ENCODE results near the gene SMARCA1. TPM values are rescaled to one million over a fixed set of nuclear protein-coding genes. Genes with fewer than 3 reads are reported as not detected.

SMARCA1 gene
- total RNA-seq, 1 donor from 2014 or later = 26.8 TPM

GRCh38 chrX:129544780-129545179 is 21.5 kb upstream of the SMARCA1 start:
- TF ChIP-seq POLR2AphosphoS5 (IDR thresholded peaks at IDR 0.05; ENCODE audit: insufficient read depth in 1 of 2, low read depth in 1 of 2) (no peak), POLR2A (IDR thresholded peaks at IDR 0.05) (no peak), CTCF (IDR thresholded peaks at IDR 0.05) (no peak)
- Histone ChIP-seq H3K27ac (no peak overlapping the region), H3K36me3 (no peaks in the 10 kb centered on the region), H3K9me3 (no peaks in the 10 kb centered on the region), H3K27me3 (no peaks in the 10 kb centered on the region), H3K4me1 (no peaks in the 10 kb centered on the region), H3K4me3 (no peak overlapping the region)
- DNase-seq (ENCODE audit: extremely low spot score in 2 of 2) = no peak
- intact Hi-C loops (cut with DNase I) = no loop called here

GRCh38 chrX:129540722-129541184 is 17.5 kb upstream of the SMARCA1 start:
- intact Hi-C loops (cut with DNase I) = no loop called here
- H3K4me1 ChIP-seq = no peaks in the 10 kb centered on the region
- H3K4me3 ChIP-seq = peak overlapping the region; percentile 56 to 63
- H3K27ac ChIP-seq = peak overlapping the region; percentile 70
- no peaks in the 10 kb centered on the region for H3K9me3 ChIP-seq
- no peaks in the 10 kb centered on the region for H3K27me3 ChIP-seq
- DNase-seq (ENCODE audit: extremely low spot score in 2 of 2) = no peak
- TF ChIP-seq POLR2A (IDR thresholded peaks at IDR 0.05) = no peak
- TF ChIP-seq POLR2AphosphoS5 (IDR thresholded peaks at IDR 0.05; ENCODE audit: insufficient read depth in 1 of 2, low read depth in 1 of 2) = no peak
- TF ChIP-seq CTCF (IDR thresholded peaks at IDR 0.05) = no peak
- no peaks in the 10 kb centered on the region for H3K36me3 ChIP-seq

- TF ChIP-seq POLR2AphosphoS5 (IDR thresholded peaks at IDR 0.05; ENCODE audit: insufficient read depth in 1 of 2, low read depth in 1 of 2) (peak in 1 of 2 donors; percentile 49), CTCF (IDR thresholded peaks at IDR 0.05) (peak in 2 of 3 experiments; percentile 19 to 47), POLR2A (IDR thresholded peaks at IDR 0.05) (no peak)
- Histone ChIP-seq H3K9me3 (no peaks in the 10 kb centered on the region), H3K36me3 (no peaks in the 10 kb centered on the region), H3K4me3 (peak within 1 kb of the TSS; percentile 56 to 63), H3K27ac (peak within 1 kb of the TSS; percentile 70), H3K27me3 (no peaks in the 10 kb centered on the region), H3K4me1 (no peaks in the 10 kb centered on the region)
- intact Hi-C loops (cut with DNase I) = no loop called here
- no peak for DNase-seq (ENCODE audit: extremely low spot score in 2 of 2)
Observed at GRCh38 chrX:129540068-129540653, 16.9 kb upstream of the SMARCA1 start, which contains the start of gene OCRL. Gene OCRL, plus strand, starts transcription at chrX:129540259. Its CDS starts 181 bp downstream, at chrX:129540440.

GRCh38 chrX:129534816-129535578 is 11.7 kb upstream of the SMARCA1 start:
- Histone ChIP-seq H3K27me3 (no peaks in the 10 kb centered on the region), H3K4me1 (no peaks in the 10 kb centered on the region), H3K4me3 (no peak overlapping the region), H3K36me3 (no peaks in the 10 kb centered on the region), H3K9me3 (no peaks in the 10 kb centered on the region), H3K27ac (no peak overlapping the region)
- DNase-seq (ENCODE audit: extremely low spot score in 2 of 2) = no peak
- intact Hi-C loops (cut with DNase I) = no loop called here
- no peak for TF ChIP-seq CTCF (IDR thresholded peaks at IDR 0.05)
- no peak for TF ChIP-seq POLR2AphosphoS5 (IDR thresholded peaks at IDR 0.05; ENCODE audit: insufficient read depth in 1 of 2, low read depth in 1 of 2)
- no peak for TF ChIP-seq POLR2A (IDR thresholded peaks at IDR 0.05)

- Histone ChIP-seq H3K27me3 (no peaks in the 10 kb centered on the region), H3K4me1 (no peaks in the 10 kb centered on the region), H3K27ac (no peak overlapping the region), H3K36me3 (no peaks in the 10 kb centered on the region), H3K4me3 (no peak overlapping the region), H3K9me3 (no peaks in the 10 kb centered on the region)
- TF ChIP-seq CTCF (IDR thresholded peaks at IDR 0.05) (no peak), POLR2A (IDR thresholded peaks at IDR 0.05) (no peak), POLR2AphosphoS5 (IDR thresholded peaks at IDR 0.05; ENCODE audit: insufficient read depth in 1 of 2, low read depth in 1 of 2) (no peak)
- intact Hi-C loops (cut with DNase I) = no loop called here
- no peak for DNase-seq (ENCODE audit: extremely low spot score in 2 of 2)
Observed at GRCh38 chrX:129531132-129531531, 7.8 kb upstream of the SMARCA1 start.

Measured in vagina (tissue), 2 donors.